PC-3 (cell line): ENCODE data around the gene SH3PXD2A. TPM values are rescaled to one million over a fixed set of nuclear protein-coding genes. Genes with fewer than 3 reads are reported as not detected.

Experiments used
- ATAC-seq: fragments of 200-7000 bp; cut with Tn5 transposase; 2 replicates; pipeline ENCODE4 v1.9.1; 2020; ENCODE audit warnings: mild to moderate bottlenecking, moderate library complexity
- BruUV-seq: library from RNA; stranded (reverse); fragments of 400-500 nt; replicated peaks from 2 replicates; lab custom pipeline; 2021; lab: Mats Ljungman, UMichigan
- CTCF ChIA-PET: fragments of 300-600 bp; sonication (Branson Sonifier 250); formaldehyde crosslinking; loops from one replicate; lab custom pipeline; 2022; ENCODE audit warnings: antibody characterized with exemption; lab: Charles Lee
- POLR2A ChIA-PET: fragments of 300-600 bp; sonication (Branson Sonifier 250); formaldehyde crosslinking; loops from one replicate; lab custom pipeline; 2022; ENCODE audit warnings: antibody characterized with exemption; ENCODE audit not compliant: unreplicated experiment; lab: Charles Lee
- DNase-seq: peaks from one replicate; pipeline ENCODE4 v3.0.0-alpha.2; 2015
- H2AFZ ChIP-seq: fragments of 300-600 bp; sonication (generic); 2 replicates; pipeline ENCODE4 v1.6.0; 2016; ENCODE audit warnings: antibody characterized with exemption, low read length
- H3F3A ChIP-seq: fragments of 300-600 bp; sonication (generic); one replicate; pipeline ENCODE4 v1.6.0; 2017; ENCODE audit warnings: antibody characterized with exemption, low read length, control low read depth, mild to moderate bottlenecking; ENCODE audit not compliant: unreplicated experiment
- H3K27ac ChIP-seq: fragments of 300-600 bp; sonication (generic); 2 replicates; pipeline ENCODE4 v1.5.1; 2016; ENCODE audit warnings: mild to moderate bottlenecking, low read length
- H3K27me3 ChIP-seq: fragments of 300-600 bp; sonication (generic); 2 replicates; pipeline ENCODE4 v1.6.1; 2016; ENCODE audit warnings: low read length, mixed read lengths
- H3K36me3 ChIP-seq: fragments of 300-600 bp; sonication (generic); 2 replicates; pipeline ENCODE4 v1.6.1; 2016; ENCODE audit warnings: low read depth, mixed run types, low read length, mixed read lengths
- H3K4me1 ChIP-seq: fragments of 300-600 bp; sonication (generic); 2 replicates; pipeline ENCODE4 v1.5.1; 2016; ENCODE audit warnings: low read length; ENCODE audit not compliant: insufficient read depth
- H3K4me2 ChIP-seq: fragments of 300-600 bp; sonication (generic); 2 replicates; pipeline ENCODE4 v1.6.0; 2016; ENCODE audit warnings: low read length
- H3K4me3 ChIP-seq: fragments of 300-600 bp; sonication (generic); 2 replicates; pipeline ENCODE4 v1.5.1; 2016; ENCODE audit warnings: mild to moderate bottlenecking, low read length, mixed read lengths
- H3K79me2 ChIP-seq: fragments of 300-600 bp; sonication (generic); 2 replicates; pipeline ENCODE4 v1.6.1; 2017; ENCODE audit warnings: low read length, mixed read lengths
- H3K9ac ChIP-seq: fragments of 300-600 bp; sonication (generic); 2 replicates; pipeline ENCODE4 v1.6.0; 2016; ENCODE audit warnings: mild to moderate bottlenecking, low read length
- H3K9me2 ChIP-seq: fragments of 300-600 bp; sonication (generic); replicated peaks from 2 replicates; pipeline ENCODE4 v1.6.1; 2016; ENCODE audit warnings: mixed run types, low read length, mixed read lengths
- H3K9me3 ChIP-seq: fragments of 300-600 bp; sonication (generic); 2 replicates; pipeline ENCODE4 v1.6.1; 2016; ENCODE audit warnings: low read length, mixed read lengths
- H4K20me1 ChIP-seq: fragments of 300-600 bp; sonication (generic); 2 replicates; pipeline ENCODE4 v1.6.1; 2016; ENCODE audit warnings: low read length, mixed read lengths
- CTCF ChIP-seq: fragments of 300-600 bp; sonication (generic); conservative IDR thresholded peaks from 2 replicates; pipeline ENCODE4 v1.5.1; 2017; ENCODE audit warnings: antibody characterized with exemption, low read depth, mild to moderate bottlenecking, low read length
- EZH2 ChIP-seq: fragments of 300-600 bp; sonication (generic); IDR thresholded peaks from one replicate; pipeline ENCODE4 v1.6.1; 2017; ENCODE audit warnings: antibody characterized with exemption, mild to moderate bottlenecking, low read length; ENCODE audit not compliant: unreplicated experiment
- EZH2phosphoT487 ChIP-seq: fragments of 300-600 bp; sonication (generic); IDR thresholded peaks from 2 replicates; pipeline ENCODE4 v1.6.1; 2018; ENCODE audit warnings: mild to moderate bottlenecking, antibody characterized with exemption, low read length, borderline replicate concordance
- intact Hi-C: fragments of 100-400 bp; cut with micrococcal nuclease; formaldehyde crosslinking; loops from 2 replicates; pipeline ENCODE4 v1.9.0; 2023
- total RNA-seq: library from RNA; depleted of rRNA; stranded (reverse); fragments of >200 nt; gene quantifications from 2 replicates; pipeline ENCODE4 v1.2.3, GENCODE V29; 2014

SH3PXD2A gene
- total RNA-seq, 1 experiment from 2014 or later: 3.4 TPM

DNA sequence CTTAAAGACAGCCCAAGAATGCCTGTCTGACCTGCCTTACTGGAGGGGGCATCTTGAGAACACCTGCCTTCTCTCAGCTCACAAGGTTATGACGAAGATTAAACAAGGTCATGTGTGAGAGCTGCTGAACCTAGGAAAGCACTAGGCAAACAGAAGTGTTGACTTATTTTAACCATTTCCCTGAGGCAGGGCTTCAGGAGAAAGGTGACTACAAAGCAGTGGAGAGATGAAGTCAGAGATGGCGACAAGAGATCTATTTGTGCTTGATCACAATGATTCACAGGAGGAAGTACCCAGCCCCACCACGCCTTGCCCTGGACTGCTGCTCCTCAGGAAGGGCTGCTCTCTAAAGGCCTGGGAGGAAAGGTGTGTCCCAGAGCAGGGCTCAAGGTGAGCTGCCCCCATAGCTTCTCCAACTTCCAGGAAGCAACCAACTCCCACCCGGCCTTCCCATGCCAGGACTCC is 34.9 kb upstream of the SH3PXD2A start:
- H3K4me1 ChIP-seq: peaks cover 71% of the 10 kb centered on the region
- H3K4me3 ChIP-seq: no peak overlapping the region
- intact Hi-C loops: loop anchor here (1.0 kb wide), 1 partner anchor 78 kb away; no protein-coding TSS in a partner anchor

GRCh38 chr10:103889121-103889720 is 33.8 kb upstream of the SH3PXD2A start:
- peaks cover 61% of the 10 kb centered on the region for H3K4me1 ChIP-seq
- H3K36me3 ChIP-seq: peaks cover 13% of the 10 kb centered on the region
- ATAC-seq (no peak), DNase-seq (no peak)
- intact Hi-C loops: no loop called here
- H3K4me2 ChIP-seq: no peak overlapping the region
- ChIA-PET CTCF (interaction anchor here (0.5 to 0.6 kb wide), 3 partner anchors 19 to 139 kb away, joined by 3 to 6 read pairs (median 5); no protein-coding TSS in a partner anchor), POLR2A (interaction anchor here (0.5 kb wide), 1 partner anchor 122 kb away, joined by 17 read pairs; no protein-coding TSS in a partner anchor)
- H3K9ac ChIP-seq: peak overlapping the region; percentile 84
- no peak overlapping the region for H2AFZ ChIP-seq
- BruUV-seq: no TSS peak
- no peaks in the 10 kb centered on the region for H3K79me2 ChIP-seq
- no peaks in the 10 kb centered on the region for H4K20me1 ChIP-seq
- H3K9me2 ChIP-seq: no peaks in the 10 kb centered on the region
- no peak overlapping the region for H3K4me3 ChIP-seq
- H3F3A ChIP-seq: peaks cover 8% of the 10 kb centered on the region
- H3K27ac ChIP-seq: peak overlapping the region; percentile 100
- H3K9me3 ChIP-seq: no peaks in the 10 kb centered on the region
- H3K27me3 ChIP-seq: no peaks in the 10 kb centered on the region
- no peak for TF ChIP-seq EZH2
- no peak for TF ChIP-seq EZH2phosphoT487
- TF ChIP-seq CTCF: no peak

More for the DNA sequence above, 34.9 kb upstream of the SH3PXD2A start:
- DNase-seq: peak; percentile 93
- ChIA-PET CTCF (interaction anchor here (0.5 to 0.7 kb wide), 4 partner anchors 231 to 414 kb away, joined by 3 to 8 read pairs (median 4); no protein-coding TSS in a partner anchor), POLR2A (interaction anchor here (0.5 to 1.1 kb wide), 7 partner anchors 78 to 230 kb away, joined by 3 to 17 read pairs (median 4); no protein-coding TSS in a partner anchor)
- ATAC-seq: peak; percentile 82
- TF ChIP-seq EZH2 (no peak), EZH2phosphoT487 (no peak), CTCF (no peak)
- Histone ChIP-seq H3K4me2 (peak overlapping the region; percentile 76), H3K79me2 (no peaks in the 10 kb centered on the region), H2AFZ (no peak overlapping the region), H4K20me1 (no peaks in the 10 kb centered on the region), H3K9ac (peak overlapping the region; percentile 93), H3K36me3 (peaks cover 13% of the 10 kb centered on the region), H3K27ac (peak overlapping the region; percentile 100), H3K27me3 (no peaks in the 10 kb centered on the region), H3F3A (peaks cover 8% of the 10 kb centered on the region), H3K9me3 (no peaks in the 10 kb centered on the region), H3K9me2 (no peaks in the 10 kb centered on the region)
- no TSS peak for BruUV-seq
